ENCODE measurements around the gene CHN2. TPM values are rescaled to one million over a fixed set of nuclear protein-coding genes. Genes with fewer than 3 reads are reported as not detected.

The CHN2 gene
- total RNA-seq, 2 experiments from 2014 or later, result 1.7 to 1.8 TPM

- intact Hi-C loops (cut with micrococcal nuclease), result no loop called here
- ChIA-PET CTCF (no interaction called here), POLR2A (no interaction called here)
- Mint-ChIP-seq H3K4me3 (no peak overlapping the region), H3K27ac (no peak overlapping the region), H3K4me1 (ENCODE audit: low read depth) (no peaks in the 10 kb centered on the region), H3K36me3 (ENCODE audit: low read depth) (no peaks in the 10 kb centered on the region), H3K9me3 (no peaks in the 10 kb centered on the region), H3K27me3 (no peaks in the 10 kb centered on the region)
- TF ChIP-seq, protein P1, sequence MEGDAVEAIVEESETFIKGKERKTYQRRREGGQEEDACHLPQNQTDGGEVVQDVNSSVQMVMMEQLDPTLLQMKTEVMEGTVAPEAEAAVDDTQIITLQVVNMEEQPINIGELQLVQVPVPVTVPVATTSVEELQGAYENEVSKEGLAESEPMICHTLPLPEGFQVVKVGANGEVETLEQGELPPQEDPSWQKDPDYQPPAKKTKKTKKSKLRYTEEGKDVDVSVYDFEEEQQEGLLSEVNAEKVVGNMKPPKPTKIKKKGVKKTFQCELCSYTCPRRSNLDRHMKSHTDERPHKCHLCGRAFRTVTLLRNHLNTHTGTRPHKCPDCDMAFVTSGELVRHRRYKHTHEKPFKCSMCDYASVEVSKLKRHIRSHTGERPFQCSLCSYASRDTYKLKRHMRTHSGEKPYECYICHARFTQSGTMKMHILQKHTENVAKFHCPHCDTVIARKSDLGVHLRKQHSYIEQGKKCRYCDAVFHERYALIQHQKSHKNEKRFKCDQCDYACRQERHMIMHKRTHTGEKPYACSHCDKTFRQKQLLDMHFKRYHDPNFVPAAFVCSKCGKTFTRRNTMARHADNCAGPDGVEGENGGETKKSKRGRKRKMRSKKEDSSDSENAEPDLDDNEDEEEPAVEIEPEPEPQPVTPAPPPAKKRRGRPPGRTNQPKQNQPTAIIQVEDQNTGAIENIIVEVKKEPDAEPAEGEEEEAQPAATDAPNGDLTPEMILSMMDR (IDR thresholded peaks at IDR 0.05), result no peak
- no peak for ATAC-seq
- no peak for DNase-seq
Measured at GRCh38 chr7:29354340-29354739, 159.8 kb downstream of the CHN2 start.

GRCh38 chr7:29355388-29355787 is 160.8 kb downstream of the CHN2 start:
- ChIA-PET POLR2A (no interaction called here), CTCF (no interaction called here)
- Mint-ChIP-seq H3K36me3 (ENCODE audit: low read depth) (no peaks in the 10 kb centered on the region), H3K27ac (no peak overlapping the region), H3K27me3 (no peaks in the 10 kb centered on the region), H3K9me3 (no peaks in the 10 kb centered on the region), H3K4me1 (ENCODE audit: low read depth) (no peaks in the 10 kb centered on the region), H3K4me3 (no peak overlapping the region)
- DNase-seq, result no peak
- intact Hi-C loops (cut with micrococcal nuclease), result no loop called here
- TF ChIP-seq, protein P1 (IDR thresholded peaks at IDR 0.05), result no peak
- ATAC-seq, result no peak

GRCh38 chr7:29356631-29357030 is 162.1 kb downstream of the CHN2 start:
- H3K4me1 Mint-ChIP-seq (ENCODE audit: low read depth), result no peaks in the 10 kb centered on the region
- H3K27me3 Mint-ChIP-seq, result no peaks in the 10 kb centered on the region
- TF ChIP-seq, protein P1 (IDR thresholded peaks at IDR 0.05), result no peak
- ATAC-seq (no peak), DNase-seq (no peak)
- intact Hi-C loops (cut with micrococcal nuclease), result no loop called here
- no peak overlapping the region for H3K27ac Mint-ChIP-seq
- CTCF ChIA-PET, result interaction anchor here (1.5 kb wide), 1 partner anchor 240 kb away, joined by 3 read pairs; no protein-coding TSS in a partner anchor
- no peaks in the 10 kb centered on the region for H3K9me3 Mint-ChIP-seq
- no peaks in the 10 kb centered on the region for H3K36me3 Mint-ChIP-seq (ENCODE audit: low read depth)
- no peak overlapping the region for H3K4me3 Mint-ChIP-seq
- POLR2A ChIA-PET, result no interaction called here

DNA sequence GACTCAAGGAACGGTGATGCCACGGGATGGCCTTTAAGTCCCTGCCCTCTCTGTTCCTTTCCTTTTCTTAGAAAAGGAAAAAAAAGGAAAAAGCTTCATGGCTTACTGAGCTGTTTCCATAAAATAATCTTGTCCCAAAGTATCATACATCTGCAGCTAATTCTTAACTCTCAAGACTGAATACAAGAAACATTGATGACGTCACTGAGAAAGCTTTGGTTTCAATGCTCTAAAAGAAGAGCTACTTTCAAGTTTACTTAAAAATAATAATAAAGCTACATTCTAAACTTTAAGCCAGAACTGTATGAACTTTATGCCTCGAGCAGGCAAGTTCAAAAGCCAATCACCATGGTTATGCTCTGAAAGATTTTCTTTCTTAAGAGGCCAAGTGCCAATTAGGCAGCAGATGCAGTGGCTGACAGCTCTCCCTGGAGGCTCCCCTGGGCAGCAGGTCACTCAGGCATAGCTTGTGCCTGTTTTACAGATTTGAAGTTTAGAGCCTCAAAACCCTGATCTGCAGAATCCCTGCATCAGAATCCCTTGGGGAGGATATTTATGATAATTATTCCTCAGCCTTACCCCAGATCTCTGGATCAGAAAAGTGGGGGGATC is 165.0 kb downstream of the CHN2 start:
- ATAC-seq (no peak), DNase-seq (no peak)
- TF ChIP-seq, protein P1 (IDR thresholded peaks at IDR 0.05), result no peak
- no peaks in the 10 kb centered on the region for H3K4me1 Mint-ChIP-seq (ENCODE audit: low read depth)
- intact Hi-C loops (cut with micrococcal nuclease), result no loop called here
- H3K4me3 Mint-ChIP-seq, result no peak overlapping the region
- H3K9me3 Mint-ChIP-seq, result no peaks in the 10 kb centered on the region
- H3K27ac Mint-ChIP-seq, result no peak overlapping the region
- no peaks in the 10 kb centered on the region for H3K27me3 Mint-ChIP-seq
- H3K36me3 Mint-ChIP-seq (ENCODE audit: low read depth), result no peaks in the 10 kb centered on the region
- ChIA-PET POLR2A (no interaction called here), CTCF (interaction anchor here (1.0 kb wide), 1 partner anchor 23 kb away, joined by 3 read pairs; no protein-coding TSS in a partner anchor)

- TF ChIP-seq, protein P1 (IDR thresholded peaks at IDR 0.05), result no peak
- H3K27ac Mint-ChIP-seq, result no peak overlapping the region
- no peaks in the 10 kb centered on the region for H3K27me3 Mint-ChIP-seq
- ChIA-PET CTCF (interaction anchor here (0.8 to 1.4 kb wide), 3 partner anchors 48 to 434 kb away, joined by 3 to 4 read pairs (median 4); no protein-coding TSS in a partner anchor), POLR2A (interaction anchor here (0.8 kb wide), 1 partner anchor 328 kb away, joined by 3 read pairs; no protein-coding TSS in a partner anchor)
- DNase-seq (no peak), ATAC-seq (no peak)
- no peak overlapping the region for H3K4me3 Mint-ChIP-seq
- no peaks in the 10 kb centered on the region for H3K4me1 Mint-ChIP-seq (ENCODE audit: low read depth)
- H3K9me3 Mint-ChIP-seq, result no peaks in the 10 kb centered on the region
- intact Hi-C loops (cut with micrococcal nuclease), result no loop called here
- H3K36me3 Mint-ChIP-seq (ENCODE audit: low read depth), result no peaks in the 10 kb centered on the region
Measured at GRCh38 chr7:29360633-29361625, 166.4 kb downstream of the CHN2 start.

Data from activated CD8-positive, alpha-beta T cell treated with anti-CD3 and anti-CD28 coated beads for 36 hours (primary cell).